ENCODE data around the gene GPR37. TPM values are rescaled to one million over a fixed set of nuclear protein-coding genes. Genes with fewer than 3 reads are reported as not detected.

The GPR37 gene
- total RNA-seq, 1 experiment from 2014 or later, result 7.5 TPM

GRCh38 chr7:124716894-124717293 lies 48.7 kb downstream of the GPR37 start:
- H3K27me3 Mint-ChIP-seq (ENCODE audit: unreplicated experiment), result no peaks in the 10 kb centered on the region
- no peak for DNase-seq
- no peaks in the 10 kb centered on the region for H3K36me3 Mint-ChIP-seq (ENCODE audit: insufficient read depth, unreplicated experiment)
- CTCF ChIA-PET, result no interaction called here
- intact Hi-C loops (cut with micrococcal nuclease; ENCODE audit: unreplicated experiment), result no loop called here
- no peak overlapping the region for H3K27ac Mint-ChIP-seq (ENCODE audit: unreplicated experiment)
- TF ChIP-seq, protein P1, sequence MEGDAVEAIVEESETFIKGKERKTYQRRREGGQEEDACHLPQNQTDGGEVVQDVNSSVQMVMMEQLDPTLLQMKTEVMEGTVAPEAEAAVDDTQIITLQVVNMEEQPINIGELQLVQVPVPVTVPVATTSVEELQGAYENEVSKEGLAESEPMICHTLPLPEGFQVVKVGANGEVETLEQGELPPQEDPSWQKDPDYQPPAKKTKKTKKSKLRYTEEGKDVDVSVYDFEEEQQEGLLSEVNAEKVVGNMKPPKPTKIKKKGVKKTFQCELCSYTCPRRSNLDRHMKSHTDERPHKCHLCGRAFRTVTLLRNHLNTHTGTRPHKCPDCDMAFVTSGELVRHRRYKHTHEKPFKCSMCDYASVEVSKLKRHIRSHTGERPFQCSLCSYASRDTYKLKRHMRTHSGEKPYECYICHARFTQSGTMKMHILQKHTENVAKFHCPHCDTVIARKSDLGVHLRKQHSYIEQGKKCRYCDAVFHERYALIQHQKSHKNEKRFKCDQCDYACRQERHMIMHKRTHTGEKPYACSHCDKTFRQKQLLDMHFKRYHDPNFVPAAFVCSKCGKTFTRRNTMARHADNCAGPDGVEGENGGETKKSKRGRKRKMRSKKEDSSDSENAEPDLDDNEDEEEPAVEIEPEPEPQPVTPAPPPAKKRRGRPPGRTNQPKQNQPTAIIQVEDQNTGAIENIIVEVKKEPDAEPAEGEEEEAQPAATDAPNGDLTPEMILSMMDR (IDR thresholded peaks at IDR 0.05; ENCODE audit: unreplicated experiment), result no peak
- H3K4me1 Mint-ChIP-seq (ENCODE audit: low read depth, unreplicated experiment), result peaks cover 19% of the 10 kb centered on the region
- no TSS peak for BruUV-seq (replicated peaks)
- peaks cover 2% of the 10 kb centered on the region for H3K9me3 Mint-ChIP-seq (ENCODE audit: low read depth, unreplicated experiment)
- H3K4me3 Mint-ChIP-seq (ENCODE audit: low read depth, unreplicated experiment), result no peak overlapping the region

- CTCF ChIA-PET, result no interaction called here
- DNase-seq, result no peak
- Mint-ChIP-seq H3K4me1 (ENCODE audit: low read depth, unreplicated experiment) (peaks cover 15% of the 10 kb centered on the region), H3K4me3 (ENCODE audit: low read depth, unreplicated experiment) (no peak overlapping the region), H3K9me3 (ENCODE audit: low read depth, unreplicated experiment) (peaks cover 3% of the 10 kb centered on the region), H3K27ac (ENCODE audit: unreplicated experiment) (no peak overlapping the region), H3K36me3 (ENCODE audit: insufficient read depth, unreplicated experiment) (no peaks in the 10 kb centered on the region), H3K27me3 (ENCODE audit: unreplicated experiment) (no peaks in the 10 kb centered on the region)
- TF ChIP-seq, protein P1 (IDR thresholded peaks at IDR 0.05; ENCODE audit: unreplicated experiment), result no peak
- intact Hi-C loops (cut with micrococcal nuclease; ENCODE audit: unreplicated experiment), result no loop called here
- no TSS peak for BruUV-seq (replicated peaks)
These were observed 52.5 kb downstream of the GPR37 start for GRCh38 chr7:124713086-124713485.

- H3K4me3 Mint-ChIP-seq (ENCODE audit: low read depth, unreplicated experiment), result no peak overlapping the region
- H3K27me3 Mint-ChIP-seq (ENCODE audit: unreplicated experiment), result no peaks in the 10 kb centered on the region
- peaks cover 11% of the 10 kb centered on the region for H3K4me1 Mint-ChIP-seq (ENCODE audit: low read depth, unreplicated experiment)
- CTCF ChIA-PET, result interaction anchor here (0.7 kb wide), 1 partner anchor 1642 kb away, joined by 3 read pairs; no protein-coding TSS in a partner anchor
- DNase-seq, result no peak
- no peak overlapping the region for H3K27ac Mint-ChIP-seq (ENCODE audit: unreplicated experiment)
- TF ChIP-seq, protein P1 (IDR thresholded peaks at IDR 0.05; ENCODE audit: unreplicated experiment), result no peak
- peaks cover 8% of the 10 kb centered on the region for H3K9me3 Mint-ChIP-seq (ENCODE audit: low read depth, unreplicated experiment)
- H3K36me3 Mint-ChIP-seq (ENCODE audit: insufficient read depth, unreplicated experiment), result no peaks in the 10 kb centered on the region
- BruUV-seq (replicated peaks), result no TSS peak
- intact Hi-C loops (cut with micrococcal nuclease; ENCODE audit: unreplicated experiment), result no loop called here
These were observed 53.6 kb downstream of the GPR37 start for GRCh38 chr7:124712017-124712416.

- H3K4me3 Mint-ChIP-seq (ENCODE audit: low read depth, unreplicated experiment), result no peak overlapping the region
- no TSS peak for BruUV-seq (replicated peaks)
- CTCF ChIA-PET, result no interaction called here
- peaks cover 2% of the 10 kb centered on the region for H3K9me3 Mint-ChIP-seq (ENCODE audit: low read depth, unreplicated experiment)
- intact Hi-C loops (cut with micrococcal nuclease; ENCODE audit: unreplicated experiment), result no loop called here
- TF ChIP-seq, protein P1 (IDR thresholded peaks at IDR 0.05; ENCODE audit: unreplicated experiment), result no peak
- H3K4me1 Mint-ChIP-seq (ENCODE audit: low read depth, unreplicated experiment), result no peaks in the 10 kb centered on the region
- H3K27me3 Mint-ChIP-seq (ENCODE audit: unreplicated experiment), result no peaks in the 10 kb centered on the region
- no peaks in the 10 kb centered on the region for H3K36me3 Mint-ChIP-seq (ENCODE audit: insufficient read depth, unreplicated experiment)
- no peak for DNase-seq
- H3K27ac Mint-ChIP-seq (ENCODE audit: unreplicated experiment), result no peak overlapping the region
These were observed 63.2 kb downstream of the GPR37 start for GRCh38 chr7:124702385-124702784.
